ENCODE measurements around the gene VPS37C. TPM values are rescaled to one million over a fixed set of nuclear protein-coding genes. Genes with fewer than 3 reads are reported as not detected.

The VPS37C gene
- total and polyA plus RNA-seq, 2 experiments from 2014 or later: 20.8 to 22.0 TPM

DNA sequence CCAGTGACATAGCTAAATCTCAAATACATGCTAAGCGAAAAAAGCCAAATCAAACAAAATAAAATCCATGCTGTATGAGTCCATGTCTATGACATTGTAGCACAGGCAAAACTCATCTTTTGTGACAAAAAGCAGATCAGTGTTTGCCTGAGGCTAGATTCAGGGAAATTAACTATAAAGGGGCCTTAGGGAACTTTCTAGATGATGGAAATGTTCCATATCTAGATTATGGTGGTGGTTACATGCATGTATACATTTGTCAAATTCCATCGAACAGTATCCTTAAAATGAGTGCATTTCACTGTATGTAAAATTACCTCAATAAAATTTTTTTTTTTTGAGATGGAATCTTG, 44.1 kb downstream of the VPS37C start:
- Histone ChIP-seq H3K27me3 (no peaks in the 10 kb centered on the region), H3K4me3 (no peak overlapping the region), H3K9me3 (ENCODE audit: low read depth) (no peaks in the 10 kb centered on the region), H3K4me1 (ENCODE audit: low read depth) (no peaks in the 10 kb centered on the region), H3K36me3 (no peaks in the 10 kb centered on the region), H3K27ac (no peak overlapping the region)
- DNase-seq (ENCODE audit: low read depth in 1 of 2, low spot score in 1 of 2): no peak
- TF ChIP-seq, protein P1, sequence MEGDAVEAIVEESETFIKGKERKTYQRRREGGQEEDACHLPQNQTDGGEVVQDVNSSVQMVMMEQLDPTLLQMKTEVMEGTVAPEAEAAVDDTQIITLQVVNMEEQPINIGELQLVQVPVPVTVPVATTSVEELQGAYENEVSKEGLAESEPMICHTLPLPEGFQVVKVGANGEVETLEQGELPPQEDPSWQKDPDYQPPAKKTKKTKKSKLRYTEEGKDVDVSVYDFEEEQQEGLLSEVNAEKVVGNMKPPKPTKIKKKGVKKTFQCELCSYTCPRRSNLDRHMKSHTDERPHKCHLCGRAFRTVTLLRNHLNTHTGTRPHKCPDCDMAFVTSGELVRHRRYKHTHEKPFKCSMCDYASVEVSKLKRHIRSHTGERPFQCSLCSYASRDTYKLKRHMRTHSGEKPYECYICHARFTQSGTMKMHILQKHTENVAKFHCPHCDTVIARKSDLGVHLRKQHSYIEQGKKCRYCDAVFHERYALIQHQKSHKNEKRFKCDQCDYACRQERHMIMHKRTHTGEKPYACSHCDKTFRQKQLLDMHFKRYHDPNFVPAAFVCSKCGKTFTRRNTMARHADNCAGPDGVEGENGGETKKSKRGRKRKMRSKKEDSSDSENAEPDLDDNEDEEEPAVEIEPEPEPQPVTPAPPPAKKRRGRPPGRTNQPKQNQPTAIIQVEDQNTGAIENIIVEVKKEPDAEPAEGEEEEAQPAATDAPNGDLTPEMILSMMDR (IDR thresholded peaks at IDR 0.05; ENCODE audit: low read depth, low read length): no peak

DNA sequence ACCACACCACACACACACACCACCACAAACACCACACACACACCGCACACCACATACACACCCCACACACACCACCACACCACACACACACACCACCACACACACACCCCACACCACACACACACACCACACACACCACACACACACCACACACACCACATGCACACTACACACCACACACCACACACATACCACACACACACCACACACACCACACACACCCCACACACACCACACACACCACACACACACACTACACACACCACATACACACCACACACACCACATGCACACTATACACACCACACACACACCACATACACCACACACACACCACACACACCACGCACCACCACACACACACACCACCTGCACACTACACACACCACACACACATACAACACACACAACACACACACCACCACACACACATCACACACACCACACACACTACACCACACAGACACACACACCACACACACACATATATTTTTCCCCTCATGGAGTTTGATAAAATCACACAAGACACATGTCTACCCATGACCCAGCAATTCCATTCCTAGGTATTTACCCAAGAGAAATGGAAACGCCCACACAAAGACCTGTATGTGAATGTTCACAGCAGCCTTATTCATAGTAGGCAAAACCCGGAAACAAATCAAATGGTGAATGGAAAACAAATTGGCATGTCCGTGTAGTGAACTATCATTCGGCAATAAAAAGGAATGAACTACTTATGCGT, 44.6 kb downstream of the VPS37C start:
- Histone ChIP-seq H3K9me3 (ENCODE audit: low read depth) (no peaks in the 10 kb centered on the region), H3K27ac (no peak overlapping the region), H3K27me3 (no peaks in the 10 kb centered on the region), H3K4me3 (no peak overlapping the region), H3K4me1 (ENCODE audit: low read depth) (no peaks in the 10 kb centered on the region), H3K36me3 (no peaks in the 10 kb centered on the region)
- DNase-seq (ENCODE audit: low read depth in 1 of 2, low spot score in 1 of 2): no peak
- TF ChIP-seq, protein P1 (IDR thresholded peaks at IDR 0.05; ENCODE audit: low read depth, low read length): no peak

DNA sequence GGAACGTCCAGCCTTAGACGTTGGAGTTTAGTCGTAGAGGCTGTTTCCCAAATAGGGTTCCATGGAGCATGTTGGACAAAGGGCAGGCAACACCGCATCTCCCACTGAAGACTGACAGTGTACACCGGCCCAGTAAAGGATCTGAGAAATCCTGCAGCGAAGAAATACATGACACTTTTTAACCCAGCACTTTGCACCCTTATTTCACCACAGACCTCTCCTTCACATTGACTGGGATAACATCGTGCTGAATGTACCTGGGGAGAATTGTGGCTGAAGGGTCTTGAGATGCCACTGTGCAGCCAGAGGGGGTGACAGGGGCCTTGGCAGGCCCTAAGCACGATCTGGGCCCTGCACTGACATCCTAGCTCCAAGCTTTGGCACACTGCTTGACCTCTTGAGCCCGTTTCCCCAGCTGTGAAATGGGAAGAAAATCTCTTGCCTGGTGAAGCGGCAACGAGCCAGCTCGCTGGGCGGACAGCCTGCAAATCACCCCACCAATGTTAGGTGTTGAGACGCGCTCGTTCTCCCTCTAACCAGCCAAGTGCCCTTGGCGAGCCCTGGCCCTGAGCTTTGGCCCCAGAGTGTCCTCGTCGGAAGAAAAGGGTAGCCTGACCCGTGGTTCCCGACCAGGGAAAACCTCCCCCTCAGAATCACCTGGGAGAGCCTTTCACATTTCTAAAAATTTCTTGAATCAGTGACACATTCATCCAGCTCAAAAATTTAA, 45.6 kb downstream of the VPS37C start:
- H3K27me3 ChIP-seq: no peaks in the 10 kb centered on the region
- no peaks in the 10 kb centered on the region for H3K36me3 ChIP-seq
- H3K9me3 ChIP-seq (ENCODE audit: low read depth): no peaks in the 10 kb centered on the region
- DNase-seq (ENCODE audit: low read depth in 1 of 2, low spot score in 1 of 2): no peak
- no peaks in the 10 kb centered on the region for H3K4me1 ChIP-seq (ENCODE audit: low read depth)
- no peak overlapping the region for H3K27ac ChIP-seq
- H3K4me3 ChIP-seq: no peak overlapping the region
- TF ChIP-seq, protein P1 (IDR thresholded peaks at IDR 0.05; ENCODE audit: low read depth, low read length): no peak

DNA sequence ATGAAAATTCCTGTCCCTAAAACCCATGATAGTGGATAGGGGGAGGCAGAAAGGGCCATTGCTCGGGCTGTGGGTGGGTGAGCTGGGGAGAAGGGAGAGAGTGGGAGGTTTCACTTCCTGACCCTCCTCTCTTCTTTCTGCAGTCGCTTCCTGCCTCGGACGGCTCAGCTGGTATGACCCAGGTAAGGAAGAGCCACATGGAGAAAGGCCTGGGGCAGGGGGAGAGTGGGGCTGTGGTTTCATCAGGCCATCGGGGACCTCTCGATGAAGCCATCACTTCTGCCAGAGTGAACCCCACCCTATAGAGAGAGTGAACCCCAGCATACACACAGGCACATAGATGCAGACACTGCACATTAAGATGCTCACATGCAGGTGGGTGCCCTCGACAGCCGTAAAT, 46.3 kb downstream of the VPS37C start:
- H3K27ac ChIP-seq: no peak overlapping the region
- TF ChIP-seq, protein P1 (IDR thresholded peaks at IDR 0.05; ENCODE audit: low read depth, low read length): no peak
- H3K27me3 ChIP-seq: no peaks in the 10 kb centered on the region
- H3K36me3 ChIP-seq: no peaks in the 10 kb centered on the region
- no peak for DNase-seq (ENCODE audit: low read depth in 1 of 2, low spot score in 1 of 2)
- no peaks in the 10 kb centered on the region for H3K4me1 ChIP-seq (ENCODE audit: low read depth)
- no peaks in the 10 kb centered on the region for H3K9me3 ChIP-seq (ENCODE audit: low read depth)
- no peak overlapping the region for H3K4me3 ChIP-seq

DNA sequence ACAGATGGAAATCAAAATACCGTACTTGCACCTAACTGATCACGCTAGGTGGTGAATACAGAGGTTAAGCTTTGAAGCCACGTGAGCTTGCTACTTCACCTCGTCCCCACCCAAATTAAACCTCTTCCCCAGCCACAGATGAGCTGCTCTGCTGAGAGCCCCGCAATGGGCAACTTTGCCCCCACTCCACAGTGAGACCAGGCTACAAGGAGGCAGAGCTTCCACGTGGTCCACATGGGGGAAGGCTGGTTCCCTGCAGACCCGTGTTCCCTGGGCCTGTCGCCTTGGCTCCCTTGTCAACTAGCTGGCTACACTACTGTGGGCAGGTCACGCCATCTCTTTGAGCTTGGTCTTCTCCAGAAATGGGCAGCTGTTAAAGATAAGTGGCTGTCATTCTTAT, 48.0 kb downstream of the VPS37C start:
- TF ChIP-seq, protein P1 (IDR thresholded peaks at IDR 0.05; ENCODE audit: low read depth, low read length): no peak
- Histone ChIP-seq H3K27me3 (no peaks in the 10 kb centered on the region), H3K4me1 (ENCODE audit: low read depth) (no peaks in the 10 kb centered on the region), H3K9me3 (ENCODE audit: low read depth) (no peaks in the 10 kb centered on the region), H3K27ac (no peak overlapping the region), H3K4me3 (no peak overlapping the region), H3K36me3 (no peaks in the 10 kb centered on the region)
- no peak for DNase-seq (ENCODE audit: low read depth in 1 of 2, low spot score in 1 of 2)

Data from cardiac muscle cell (in vitro differentiated cells and primary cell).